BE2C (cell line): ENCODE measurements around the gene GRIN2A.

ENCODE experiments used
- DNase-seq: peaks from one replicate; pipeline ENCODE4 v3.0.0-alpha.2; 2020
- H3K27me3 ChIP-seq: fragments of 250-450 bp; sonication (Bioruptor Pico); 2 replicates; pipeline ENCODE4 v1.5.1; 2020; ENCODE audit warnings: mild to moderate bottlenecking
- H3K36me3 ChIP-seq: fragments of 250-450 bp; sonication (Bioruptor Pico); 2 replicates; pipeline ENCODE4 v1.5.1; 2020; ENCODE audit warnings: mild to moderate bottlenecking
- H3K4me1 ChIP-seq: fragments of 250-450 bp; sonication (Bioruptor Pico); 2 replicates; pipeline ENCODE4 v1.5.1; 2020
- H3K4me3 ChIP-seq: 2 replicates; pipeline ENCODE4 v1.5.1; 2011; ENCODE audit warnings: low read depth, low read length
- H3K9me3 ChIP-seq: fragments of 250-450 bp; sonication (Bioruptor Pico); 2 replicates; pipeline ENCODE4 v1.5.1; 2020
- TF ChIP-seq, protein P1 (sequence below): IDR thresholded peaks from 2 replicates; pipeline ENCODE4 v1.5.1; 2012; ENCODE audit warnings: mild to moderate bottlenecking, low read depth, low read length

Gene GRIN2A

DNA sequence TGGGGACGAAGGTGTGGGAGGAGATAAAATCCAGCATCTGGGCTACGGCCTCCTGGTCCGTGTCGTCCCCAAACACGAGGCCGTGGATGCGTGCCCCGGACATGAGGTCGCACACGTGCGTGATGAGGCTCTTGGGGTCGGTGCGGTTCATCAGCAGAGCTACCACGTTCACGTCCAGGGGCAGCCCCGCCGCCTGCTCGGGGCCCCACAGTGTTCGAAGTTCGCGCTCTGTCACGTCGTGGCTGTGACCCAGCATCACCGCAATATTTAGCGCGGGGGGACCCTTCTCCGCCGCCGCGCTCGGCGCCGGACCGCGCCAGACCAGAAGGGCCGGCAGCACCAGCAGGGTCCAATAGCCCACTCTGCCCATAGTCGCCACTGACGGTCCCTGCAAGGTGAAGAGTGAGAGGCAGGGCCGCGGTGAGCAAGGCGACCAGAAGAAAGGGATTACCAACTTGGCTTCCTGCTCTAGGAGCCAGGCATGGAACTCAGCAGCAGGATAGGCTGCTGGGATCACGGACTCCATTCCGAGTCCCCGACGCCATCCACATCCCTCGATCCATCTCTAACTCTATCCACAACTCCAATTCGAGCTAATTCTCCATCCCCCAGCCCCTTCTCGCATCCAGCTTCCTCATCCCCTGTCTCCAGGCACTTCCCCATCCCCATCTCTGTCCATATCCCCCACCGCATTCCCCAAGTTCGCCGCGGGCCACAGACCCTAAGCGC lies 2.0 kb downstream of the GRIN2A start:
- TF ChIP-seq, protein P1, sequence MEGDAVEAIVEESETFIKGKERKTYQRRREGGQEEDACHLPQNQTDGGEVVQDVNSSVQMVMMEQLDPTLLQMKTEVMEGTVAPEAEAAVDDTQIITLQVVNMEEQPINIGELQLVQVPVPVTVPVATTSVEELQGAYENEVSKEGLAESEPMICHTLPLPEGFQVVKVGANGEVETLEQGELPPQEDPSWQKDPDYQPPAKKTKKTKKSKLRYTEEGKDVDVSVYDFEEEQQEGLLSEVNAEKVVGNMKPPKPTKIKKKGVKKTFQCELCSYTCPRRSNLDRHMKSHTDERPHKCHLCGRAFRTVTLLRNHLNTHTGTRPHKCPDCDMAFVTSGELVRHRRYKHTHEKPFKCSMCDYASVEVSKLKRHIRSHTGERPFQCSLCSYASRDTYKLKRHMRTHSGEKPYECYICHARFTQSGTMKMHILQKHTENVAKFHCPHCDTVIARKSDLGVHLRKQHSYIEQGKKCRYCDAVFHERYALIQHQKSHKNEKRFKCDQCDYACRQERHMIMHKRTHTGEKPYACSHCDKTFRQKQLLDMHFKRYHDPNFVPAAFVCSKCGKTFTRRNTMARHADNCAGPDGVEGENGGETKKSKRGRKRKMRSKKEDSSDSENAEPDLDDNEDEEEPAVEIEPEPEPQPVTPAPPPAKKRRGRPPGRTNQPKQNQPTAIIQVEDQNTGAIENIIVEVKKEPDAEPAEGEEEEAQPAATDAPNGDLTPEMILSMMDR: no peak
- Histone ChIP-seq H3K36me3 (no peaks in the 10 kb centered on the region), H3K4me3 (no peak overlapping the region), H3K9me3 (no peaks in the 10 kb centered on the region; the same call in 1 of the 2 replicates), H3K27me3 (peaks cover 27% of the 10 kb centered on the region), H3K4me1 (no peaks in the 10 kb centered on the region)
- no peak for DNase-seq

GRCh38 chr16:10178526-10178925 lies 3.7 kb downstream of the GRIN2A start:
- Histone ChIP-seq H3K4me1 (no peaks in the 10 kb centered on the region), H3K4me3 (no peak overlapping the region), H3K9me3 (no peaks in the 10 kb centered on the region; the same call in 1 of the 2 replicates), H3K36me3 (no peaks in the 10 kb centered on the region), H3K27me3 (peaks cover 23% of the 10 kb centered on the region)
- TF ChIP-seq, protein P1: no peak
- DNase-seq: no peak

- no peaks in the 10 kb centered on the region for H3K4me1 ChIP-seq
- TF ChIP-seq, protein P1: no peak
- no peak for DNase-seq
- no peaks in the 10 kb centered on the region for H3K36me3 ChIP-seq
- no peak overlapping the region for H3K4me3 ChIP-seq
- no peaks in the 10 kb centered on the region; the same call in 1 of the 2 replicates for H3K9me3 ChIP-seq
- peaks cover 19% of the 10 kb centered on the region for H3K27me3 ChIP-seq
Observed at GRCh38 chr16:10178080-10178479, 4.1 kb downstream of the GRIN2A start.

DNA sequence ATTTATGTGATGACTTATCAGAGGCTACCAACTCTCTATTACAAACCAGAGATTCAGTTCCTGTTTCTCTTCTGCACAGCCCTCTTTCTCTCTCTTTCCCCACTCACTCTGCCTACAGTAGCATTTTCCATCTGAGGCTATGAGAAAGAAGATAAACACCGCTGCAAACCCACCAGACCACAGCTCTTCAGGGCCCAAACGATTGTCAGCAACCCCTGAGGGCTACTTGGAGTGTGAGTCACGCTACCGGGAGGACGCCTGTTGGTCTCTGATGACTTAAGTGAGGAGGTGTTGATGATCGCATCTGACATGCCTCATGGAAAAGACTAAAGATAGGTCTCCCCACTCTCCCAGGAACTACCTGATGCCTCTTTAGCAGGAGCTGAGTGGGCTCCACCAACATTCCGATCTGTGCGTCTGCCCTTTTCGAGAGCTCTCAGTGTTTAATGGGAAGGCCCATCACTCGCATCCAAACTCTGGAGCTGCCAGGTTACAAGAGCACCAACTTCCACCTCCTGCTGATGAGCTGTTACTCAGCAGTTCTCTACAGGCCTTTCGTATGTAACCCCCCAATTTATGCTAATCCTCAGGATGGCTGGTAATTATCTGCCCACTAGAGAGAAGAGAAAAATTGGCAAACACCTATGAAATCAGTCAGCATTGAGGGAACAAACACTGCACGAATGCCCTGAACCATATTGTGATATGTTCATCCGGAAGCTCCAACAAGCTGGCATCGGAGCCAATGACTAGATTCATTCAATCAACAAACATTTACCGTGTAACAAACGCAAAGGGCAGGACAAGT lies 9.2 kb downstream of the GRIN2A start:
- TF ChIP-seq, protein P1: no peak
- Histone ChIP-seq H3K9me3 (no peaks in the 10 kb centered on the region), H3K36me3 (no peaks in the 10 kb centered on the region), H3K4me3 (no peak overlapping the region), H3K4me1 (no peaks in the 10 kb centered on the region), H3K27me3 (no peaks in the 10 kb centered on the region)
- DNase-seq: no peak

- TF ChIP-seq, protein P1: no peak
- H3K36me3 ChIP-seq: no peaks in the 10 kb centered on the region
- no peaks in the 10 kb centered on the region for H3K4me1 ChIP-seq
- DNase-seq: no peak
- no peaks in the 10 kb centered on the region for H3K9me3 ChIP-seq
- no peak overlapping the region for H3K4me3 ChIP-seq
- H3K27me3 ChIP-seq: no peaks in the 10 kb centered on the region
Observed at GRCh38 chr16:10171221-10171620, 11.0 kb downstream of the GRIN2A start.
